SU-DHL-6 (cell line): ENCODE data around the gene NAP1L1.

Source experiments
- H2AFZ ChIP-seq: fragments of 200-600 bp; sonication (generic); 2 replicates; pipeline ENCODE4 v1.6.1; 2014; ENCODE audit warnings: low read depth, mild to moderate bottlenecking, moderate library complexity, mixed read lengths, antibody characterized with exemption, low read length; ENCODE audit not compliant: severe bottlenecking
- H3F3A ChIP-seq: fragments of 200-600 bp; shearing (Covaris generic); 2 replicates; pipeline ENCODE4 v1.6.0; 2016; ENCODE audit warnings: antibody characterized with exemption, mild to moderate bottlenecking; ENCODE audit not compliant: insufficient read depth
- H3K27ac ChIP-seq: fragments of 200-600 bp; sonication (generic); 2 replicates; pipeline ENCODE4 v1.5.1; 2016; ENCODE audit warnings: low read depth, mild to moderate bottlenecking, low read length, moderate library complexity, mixed read lengths
- H3K27me3 ChIP-seq: fragments of 200-600 bp; sonication (generic), shearing (Covaris generic); 2 replicates; pipeline ENCODE4 v1.6.0; 2014; ENCODE audit warnings: mild to moderate bottlenecking, low read length
- H3K36me3 ChIP-seq: fragments of 200-600 bp; sonication (generic); 2 replicates; pipeline ENCODE4 v1.6.1; 2014; ENCODE audit warnings: mild to moderate bottlenecking, low read length, mixed read lengths
- H3K4me2 ChIP-seq: fragments of 300-600, 200-600 bp; shearing (Covaris generic), sonication (generic); 2 replicates; pipeline ENCODE4 v1.6.0; 2014; ENCODE audit warnings: low read length, low read depth, mild to moderate bottlenecking; ENCODE audit not compliant: poor library complexity, severe bottlenecking
- H3K4me3 ChIP-seq: fragments of 200-600 bp; sonication (generic); 2 replicates; pipeline ENCODE4 v1.5.1; 2014; ENCODE audit warnings: antibody characterized with exemption, low read length, mild to moderate bottlenecking, mixed read lengths; ENCODE audit not compliant: insufficient read depth, poor library complexity, severe bottlenecking
- H3K79me2 ChIP-seq: fragments of 200-600 bp; sonication (generic); 2 replicates; pipeline ENCODE4 v1.6.1; 2014; ENCODE audit warnings: mild to moderate bottlenecking, low read length, moderate library complexity; ENCODE audit not compliant: insufficient read depth
- H3K9ac ChIP-seq: fragments of 200-600 bp; sonication (generic); 2 replicates; pipeline ENCODE4 v1.7.0; 2014; ENCODE audit warnings: mild to moderate bottlenecking, low read length
- H3K9me2 ChIP-seq: fragments of 200-600 bp; sonication (generic); replicated peaks from 2 replicates; pipeline ENCODE4 v1.6.1; 2014; ENCODE audit warnings: low read length; ENCODE audit not compliant: insufficient read depth
- H3K9me3 ChIP-seq: fragments of 200-600 bp; sonication (generic); 2 replicates; pipeline ENCODE4 v1.6.1; 2014; ENCODE audit warnings: low read length, mixed read lengths; ENCODE audit not compliant: insufficient read depth
- H4K20me1 ChIP-seq: fragments of 200-600 bp; sonication (generic); 2 replicates; pipeline ENCODE4 v1.6.1; 2014; ENCODE audit warnings: low read depth, mild to moderate bottlenecking, antibody characterized with exemption, low read length, moderate library complexity, mixed read lengths
- EZH2phosphoT487 ChIP-seq: fragments of 200-600 bp; sonication (generic), shearing (Covaris generic); conservative IDR thresholded peaks from 2 replicates; pipeline ENCODE4 v1.6.1; 2018; ENCODE audit warnings: mild to moderate bottlenecking, antibody characterized with exemption, low read length, moderate library complexity, mixed read lengths
- TF ChIP-seq, protein P1 (sequence below): fragments of 200-600 bp; sonication (generic); IDR thresholded peaks from one replicate; pipeline ENCODE4 v1.5.1; 2017; ENCODE audit warnings: antibody characterized with exemption, mild to moderate bottlenecking, low read length, moderate library complexity; ENCODE audit not compliant: insufficient read depth, poor library complexity, severe bottlenecking

Gene NAP1L1

GRCh38 chr12:76030341-76031080, 54.0 kb downstream of the NAP1L1 start:
- H3K36me3 ChIP-seq: no peaks in the 10 kb centered on the region
- H3K9ac ChIP-seq: peak overlapping the region; percentile 77
- peak overlapping the region; percentile 96 for H2AFZ ChIP-seq
- no peaks in the 10 kb centered on the region for H3K27me3 ChIP-seq
- no peaks in the 10 kb centered on the region for H3K9me3 ChIP-seq
- no peaks in the 10 kb centered on the region for H3K79me2 ChIP-seq
- H3F3A ChIP-seq: peaks cover 15% of the 10 kb centered on the region
- no peaks in the 10 kb centered on the region for H3K9me2 ChIP-seq
- H4K20me1 ChIP-seq: no peaks in the 10 kb centered on the region
- no peak for TF ChIP-seq EZH2phosphoT487
- TF ChIP-seq, protein P1, sequence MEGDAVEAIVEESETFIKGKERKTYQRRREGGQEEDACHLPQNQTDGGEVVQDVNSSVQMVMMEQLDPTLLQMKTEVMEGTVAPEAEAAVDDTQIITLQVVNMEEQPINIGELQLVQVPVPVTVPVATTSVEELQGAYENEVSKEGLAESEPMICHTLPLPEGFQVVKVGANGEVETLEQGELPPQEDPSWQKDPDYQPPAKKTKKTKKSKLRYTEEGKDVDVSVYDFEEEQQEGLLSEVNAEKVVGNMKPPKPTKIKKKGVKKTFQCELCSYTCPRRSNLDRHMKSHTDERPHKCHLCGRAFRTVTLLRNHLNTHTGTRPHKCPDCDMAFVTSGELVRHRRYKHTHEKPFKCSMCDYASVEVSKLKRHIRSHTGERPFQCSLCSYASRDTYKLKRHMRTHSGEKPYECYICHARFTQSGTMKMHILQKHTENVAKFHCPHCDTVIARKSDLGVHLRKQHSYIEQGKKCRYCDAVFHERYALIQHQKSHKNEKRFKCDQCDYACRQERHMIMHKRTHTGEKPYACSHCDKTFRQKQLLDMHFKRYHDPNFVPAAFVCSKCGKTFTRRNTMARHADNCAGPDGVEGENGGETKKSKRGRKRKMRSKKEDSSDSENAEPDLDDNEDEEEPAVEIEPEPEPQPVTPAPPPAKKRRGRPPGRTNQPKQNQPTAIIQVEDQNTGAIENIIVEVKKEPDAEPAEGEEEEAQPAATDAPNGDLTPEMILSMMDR: no peak
- no peak overlapping the region for H3K27ac ChIP-seq
- peak overlapping the region; percentile 73 for H3K4me3 ChIP-seq
- peak overlapping the region; percentile 87 for H3K4me2 ChIP-seq

DNA sequence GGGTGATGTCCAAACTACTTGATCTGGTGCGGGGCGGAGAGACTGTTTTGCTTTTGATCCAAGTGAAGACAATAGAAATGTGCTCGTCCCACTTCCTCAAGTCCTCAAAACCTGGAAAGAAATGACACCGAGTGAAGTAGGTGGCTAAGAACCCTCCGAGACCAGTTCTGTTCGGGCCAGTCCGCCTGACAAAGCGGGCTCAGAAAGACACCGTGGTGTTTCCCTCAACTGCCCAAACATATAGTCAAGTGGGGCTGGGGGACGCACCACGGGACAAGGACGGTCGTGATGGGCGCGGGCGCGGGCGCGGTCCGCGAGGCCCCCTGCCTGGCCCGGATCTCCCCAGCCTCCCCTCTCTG, 54.5 kb downstream of the NAP1L1 start:
- H4K20me1 ChIP-seq: no peaks in the 10 kb centered on the region
- no peak overlapping the region for H2AFZ ChIP-seq
- no peak overlapping the region for H3K9ac ChIP-seq
- no peaks in the 10 kb centered on the region for H3K27me3 ChIP-seq
- peaks cover 15% of the 10 kb centered on the region for H3F3A ChIP-seq
- TF ChIP-seq, protein P1: no peak
- no peak for TF ChIP-seq EZH2phosphoT487
- H3K4me3 ChIP-seq: no peak overlapping the region
- H3K27ac ChIP-seq: no peak overlapping the region
- no peaks in the 10 kb centered on the region for H3K79me2 ChIP-seq
- no peaks in the 10 kb centered on the region for H3K9me2 ChIP-seq
- H3K4me2 ChIP-seq: peak overlapping the region; percentile 87
- H3K36me3 ChIP-seq: no peaks in the 10 kb centered on the region
- no peaks in the 10 kb centered on the region for H3K9me3 ChIP-seq

- peaks cover 14% of the 10 kb centered on the region for H3F3A ChIP-seq
- H3K9ac ChIP-seq: no peak overlapping the region
- no peak overlapping the region for H3K4me2 ChIP-seq
- H3K27ac ChIP-seq: no peak overlapping the region
- H3K79me2 ChIP-seq: no peaks in the 10 kb centered on the region
- no peak overlapping the region for H3K4me3 ChIP-seq
- no peaks in the 10 kb centered on the region for H3K9me2 ChIP-seq
- H3K27me3 ChIP-seq: no peaks in the 10 kb centered on the region
- no peaks in the 10 kb centered on the region for H4K20me1 ChIP-seq
- H3K9me3 ChIP-seq: no peaks in the 10 kb centered on the region
- no peak overlapping the region for H2AFZ ChIP-seq
- no peaks in the 10 kb centered on the region for H3K36me3 ChIP-seq
- TF ChIP-seq, protein P1: no peak
- no peak for TF ChIP-seq EZH2phosphoT487
Observed at GRCh38 chr12:76028571-76029277, 55.8 kb downstream of the NAP1L1 start.
